Inferior parietal cortex (tissue), 1 donor: ENCODE data around the gene GTPBP6.
"Not testable (repeated sequence)": the region's sequence is repeated elsewhere in the genome, so short reads cannot be mapped to it uniquely, and the experiment has no call there.

Experiments
- DNase-seq: peaks from one replicate; pipeline ENCODE4 v3.0.0-alpha.2; 2016; ENCODE audit errors: extremely low spot score

GTPBP6 gene

DNA sequence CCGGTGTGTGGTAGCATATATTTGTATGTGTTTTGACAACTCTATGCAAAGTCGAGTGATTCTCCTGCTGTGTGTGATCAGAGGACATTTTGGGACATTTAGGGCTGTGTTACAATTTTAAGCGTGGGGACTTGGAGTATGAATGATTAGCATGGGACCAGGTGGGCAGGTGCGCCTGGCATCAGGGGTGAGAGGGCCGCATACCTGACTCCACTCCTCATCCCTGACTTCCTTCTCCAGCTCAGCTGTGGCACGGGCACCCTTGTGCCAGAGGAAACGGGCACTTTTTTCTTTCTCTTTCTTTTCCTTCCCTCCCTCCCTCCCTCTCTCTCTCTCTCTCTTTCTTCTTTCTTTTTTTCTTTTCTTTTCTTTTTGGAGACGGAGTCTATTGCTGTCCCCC lies 53.1 kb downstream of the GTPBP6 start:
- no peak for DNase-seq

DNA sequence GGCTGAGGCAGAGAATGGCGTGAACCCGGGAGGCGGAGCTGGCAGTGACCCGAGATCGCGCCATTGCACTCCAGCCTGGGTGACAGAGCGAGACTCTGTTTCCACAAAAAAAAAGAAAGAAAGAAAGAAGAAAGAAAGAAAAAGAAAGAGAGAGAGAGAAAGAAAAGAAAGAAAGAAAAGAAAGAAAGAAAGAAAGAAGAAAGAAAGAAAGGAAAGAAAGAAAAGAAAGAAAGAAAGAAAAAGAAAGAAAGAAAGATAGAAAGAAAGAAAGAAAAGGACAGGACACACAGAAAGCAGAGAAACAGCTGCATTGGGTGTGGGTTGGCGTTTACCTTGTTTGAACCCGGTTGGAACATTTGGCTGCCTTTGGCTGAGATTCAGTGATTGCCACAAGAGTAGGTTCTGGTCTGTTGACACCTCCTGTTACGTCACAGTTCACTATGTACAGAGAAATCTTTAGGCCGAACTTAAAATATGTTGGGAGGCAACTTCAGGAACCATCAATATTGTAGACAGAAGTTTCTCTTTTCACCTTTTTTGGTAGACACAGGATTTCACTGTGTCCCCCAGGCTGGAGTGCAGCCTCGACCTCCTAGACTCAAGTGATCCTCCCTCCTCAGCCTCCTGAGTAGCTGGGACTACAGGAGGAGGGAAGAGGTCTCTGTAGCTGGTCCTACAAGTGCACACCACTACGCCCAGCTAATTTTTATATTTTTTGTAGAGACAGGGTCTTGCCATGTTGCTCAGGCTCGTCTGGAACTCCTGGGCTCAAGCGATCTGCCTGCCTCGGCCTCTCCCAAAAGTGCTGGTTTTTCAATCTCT lies 53.8 kb downstream of the GTPBP6 start:
- no peak for DNase-seq

DNA sequence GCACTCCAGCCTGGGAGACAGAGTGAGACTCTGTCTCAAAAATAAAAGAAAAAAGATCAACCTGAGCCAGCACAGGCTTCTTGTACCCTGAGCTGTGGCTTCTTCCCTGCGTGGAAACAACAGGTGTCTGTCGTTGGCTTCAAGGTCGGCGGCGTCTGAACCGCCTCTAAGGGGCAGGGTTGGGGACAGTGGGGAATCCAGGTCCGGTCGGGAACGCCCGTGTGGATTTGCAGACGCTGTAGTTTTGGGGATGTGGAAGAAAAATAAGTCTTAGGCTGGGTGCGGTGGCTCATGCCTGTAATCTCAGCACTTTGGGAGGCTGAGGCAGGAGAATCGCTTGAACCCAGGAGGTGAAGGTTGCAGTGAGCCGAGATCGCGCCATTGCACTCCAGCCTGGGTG lies 54.6 kb downstream of the GTPBP6 start:
- DNase-seq = not testable (repeated sequence)

DNA sequence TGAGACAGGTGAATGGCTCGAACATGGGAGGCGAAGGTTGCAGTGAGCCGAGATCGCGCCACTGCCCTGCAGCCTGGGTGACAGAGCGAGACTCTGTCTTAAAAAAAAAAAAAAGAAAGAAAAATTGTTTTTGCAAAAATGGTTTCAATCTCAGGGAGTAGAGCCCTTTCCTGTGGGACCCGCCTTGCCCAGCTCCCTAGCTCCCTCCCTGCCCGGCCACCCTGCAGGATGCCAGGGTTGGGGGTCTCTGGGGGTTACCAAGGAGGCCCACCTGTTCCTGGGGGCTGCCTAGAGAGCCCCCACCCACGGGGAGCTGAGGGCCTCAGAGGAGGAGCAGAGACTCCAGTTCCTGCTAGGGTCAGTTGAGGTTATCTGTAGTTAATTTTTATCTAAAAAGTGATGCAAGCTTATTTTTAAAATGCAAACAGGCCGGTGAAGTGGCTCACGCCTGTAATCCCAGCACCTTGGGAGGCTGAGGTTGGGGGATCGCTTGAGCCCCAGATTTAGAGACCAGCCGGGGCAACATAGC lies 56.2 kb downstream of the GTPBP6 start:
- no peak for DNase-seq

DNA sequence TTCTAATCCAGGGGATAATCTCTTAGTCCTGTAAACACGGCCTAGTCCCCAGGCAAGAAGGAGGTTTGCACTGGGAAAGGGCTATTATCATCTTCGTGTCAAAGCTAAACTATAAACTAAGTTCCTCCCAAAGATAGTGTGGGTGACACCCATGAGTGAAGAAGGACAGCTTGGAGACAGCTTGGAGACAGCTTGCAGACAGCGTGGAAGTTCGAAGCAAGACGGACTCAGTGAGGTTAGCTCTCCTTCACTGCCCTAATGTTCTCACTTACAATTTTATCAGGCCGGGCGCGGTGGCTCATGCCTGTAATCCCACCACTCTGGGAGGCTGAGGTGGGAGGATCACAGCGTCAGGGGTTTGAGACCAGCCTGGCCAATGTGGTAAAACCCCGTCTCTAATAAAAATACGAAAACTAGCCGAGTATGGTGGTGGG lies 56.7 kb downstream of the GTPBP6 start:
- no peak for DNase-seq

DNA sequence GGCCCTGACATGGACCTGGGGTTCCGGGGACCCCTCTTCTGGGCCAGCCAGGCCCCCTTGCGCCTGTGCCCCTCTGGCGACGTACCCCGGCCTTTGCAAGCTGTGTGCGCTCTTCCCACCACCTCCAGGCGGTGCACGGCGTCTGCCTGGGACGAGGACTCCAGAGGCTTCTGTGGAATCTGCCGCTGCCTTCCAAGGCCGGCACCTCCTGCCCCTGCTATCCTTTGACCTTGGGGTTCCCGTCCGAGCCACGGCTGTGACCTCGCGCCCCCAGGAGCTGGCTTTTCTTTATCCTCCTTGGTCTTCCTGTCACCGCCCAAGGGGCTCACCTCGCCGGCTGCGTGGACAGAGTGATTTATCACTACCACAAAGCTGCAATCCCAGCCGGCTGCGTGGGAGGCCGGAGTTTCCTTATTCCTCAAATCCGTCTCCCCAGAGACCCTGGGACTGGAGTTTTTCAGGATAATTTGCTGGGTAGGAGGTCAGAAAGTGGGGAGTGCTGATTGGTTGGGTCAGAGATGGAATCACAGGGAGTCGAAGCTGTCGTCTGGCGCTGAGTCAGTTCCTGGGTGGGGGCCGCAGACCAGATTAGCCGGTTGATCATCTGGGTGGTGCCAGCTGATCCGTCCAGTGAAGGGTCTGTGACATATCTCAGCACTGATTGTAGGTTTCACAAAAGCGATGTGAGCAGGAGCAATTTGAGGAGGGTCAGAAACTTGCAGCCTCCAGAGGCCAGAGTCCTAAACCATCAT lies 57.3 kb downstream of the GTPBP6 start:
- no peak for DNase-seq

DNA sequence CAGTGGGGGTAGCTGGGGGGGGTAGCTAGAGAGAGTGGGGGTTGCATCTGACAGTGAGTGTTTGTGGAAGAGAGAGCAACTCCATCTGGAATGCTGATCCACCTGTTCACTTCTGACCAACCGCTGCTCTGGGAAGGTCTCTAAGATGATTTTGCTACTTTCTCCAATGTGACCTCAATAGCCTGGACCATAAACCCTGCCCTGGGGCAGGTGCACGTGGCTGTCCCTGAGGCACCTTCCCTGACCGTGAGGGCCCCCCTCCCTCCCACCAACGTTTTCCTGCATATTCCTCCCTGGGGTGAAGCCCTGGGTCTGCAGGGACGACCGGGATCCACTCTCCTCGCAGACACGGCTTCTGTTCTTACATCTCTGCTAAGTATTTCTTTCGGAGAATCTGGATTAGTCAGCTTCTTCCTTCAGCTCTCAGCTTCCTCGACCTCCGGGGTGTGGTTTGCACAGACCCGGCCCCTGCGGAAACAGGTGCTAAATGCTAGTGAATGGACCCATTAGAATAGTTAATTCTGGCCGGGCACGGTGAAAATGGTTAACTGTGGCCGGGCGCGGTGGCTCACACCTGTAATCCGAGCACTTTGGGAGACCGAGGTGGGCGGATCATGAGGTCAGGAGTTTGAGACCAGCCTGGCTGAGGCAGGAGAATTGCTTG lies 58.8 kb downstream of the GTPBP6 start:
- no peak for DNase-seq

DNA sequence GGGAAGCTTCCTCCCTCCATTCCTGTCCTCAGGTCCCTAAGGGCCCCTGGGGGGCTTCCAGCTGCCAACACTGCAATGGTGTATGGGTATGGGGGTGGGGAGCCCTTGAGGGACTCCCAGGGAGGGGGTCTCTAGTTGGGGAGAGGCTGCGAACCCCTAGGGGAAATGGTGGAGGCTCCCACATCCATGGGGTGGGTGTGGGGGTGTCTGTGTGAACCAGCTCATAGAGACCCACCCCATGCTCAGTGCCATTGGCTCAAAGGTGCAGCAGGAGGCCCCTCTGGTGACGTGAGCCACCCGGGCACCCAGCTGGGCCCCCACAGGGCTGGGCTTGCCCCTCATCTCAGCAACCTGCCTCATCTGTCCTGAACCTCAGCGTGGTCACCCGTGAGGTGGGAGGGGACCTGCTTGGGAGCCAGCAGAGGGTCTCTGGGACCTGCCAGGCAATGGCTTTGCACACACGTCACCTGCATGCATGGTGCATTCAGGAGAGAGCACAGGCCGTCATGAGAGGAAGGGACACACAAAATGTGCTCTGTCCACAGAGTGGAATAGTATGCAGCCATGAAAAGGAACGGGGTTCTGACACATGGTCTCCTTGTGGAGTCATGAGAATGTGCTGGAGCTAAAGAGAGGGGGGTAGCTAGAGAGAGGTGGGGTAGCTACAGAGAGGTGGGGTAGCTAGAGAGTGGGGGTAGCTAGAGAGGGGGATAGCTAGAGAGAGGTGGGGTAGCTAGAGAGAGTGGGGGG lies 60.1 kb downstream of the GTPBP6 start:
- no peak for DNase-seq

DNA sequence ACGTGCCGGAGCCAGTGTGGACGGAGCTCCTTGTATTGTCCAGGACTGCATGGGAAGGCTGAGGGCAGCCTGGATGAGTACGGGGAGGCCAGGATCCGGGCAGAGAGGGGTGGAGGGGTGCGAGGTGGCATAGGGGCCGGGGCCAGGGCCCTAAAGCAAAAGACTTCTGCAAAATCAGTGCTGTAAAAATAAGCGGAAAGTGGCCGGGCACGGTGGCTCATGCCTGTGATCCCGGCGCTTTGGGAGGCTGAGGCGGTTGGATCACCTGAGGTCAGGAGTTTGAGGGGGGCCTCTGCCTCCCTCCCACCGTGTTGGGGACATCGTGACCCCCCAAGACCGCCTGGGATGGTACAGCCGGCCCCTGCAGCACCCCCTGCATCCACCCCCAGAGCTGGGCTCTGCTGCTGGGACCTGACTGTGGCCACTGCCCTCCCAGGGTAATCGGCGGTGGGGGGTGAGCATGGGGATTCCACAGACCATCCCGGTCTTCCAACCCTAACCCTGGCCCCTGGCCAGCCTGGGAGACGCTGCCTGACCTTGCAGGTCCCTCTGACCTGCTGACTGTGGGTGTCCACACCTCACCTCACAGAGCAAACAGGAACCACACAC lies 60.8 kb downstream of the GTPBP6 start:
- no peak for DNase-seq

DNA sequence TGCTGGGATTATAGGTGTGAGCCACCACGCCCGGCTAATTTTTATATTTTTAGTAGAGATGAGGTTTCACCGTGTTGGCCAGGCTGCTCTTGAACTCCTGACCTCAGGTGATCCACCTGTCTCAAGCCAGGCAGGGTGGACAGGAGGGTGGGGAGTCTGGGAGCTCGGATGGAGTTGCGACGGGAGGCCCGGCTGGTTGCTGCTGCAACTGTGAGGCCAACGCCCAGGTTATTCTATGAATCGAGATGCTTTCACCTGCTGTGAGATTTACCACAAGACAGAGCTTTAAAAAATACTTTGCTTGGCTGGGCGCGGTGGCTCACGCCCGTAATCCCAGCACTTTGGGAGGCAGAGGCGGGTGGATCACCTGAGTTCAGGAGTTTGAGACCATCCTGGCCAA lies 61.5 kb downstream of the GTPBP6 start:
- not testable (repeated sequence) for DNase-seq

DNA sequence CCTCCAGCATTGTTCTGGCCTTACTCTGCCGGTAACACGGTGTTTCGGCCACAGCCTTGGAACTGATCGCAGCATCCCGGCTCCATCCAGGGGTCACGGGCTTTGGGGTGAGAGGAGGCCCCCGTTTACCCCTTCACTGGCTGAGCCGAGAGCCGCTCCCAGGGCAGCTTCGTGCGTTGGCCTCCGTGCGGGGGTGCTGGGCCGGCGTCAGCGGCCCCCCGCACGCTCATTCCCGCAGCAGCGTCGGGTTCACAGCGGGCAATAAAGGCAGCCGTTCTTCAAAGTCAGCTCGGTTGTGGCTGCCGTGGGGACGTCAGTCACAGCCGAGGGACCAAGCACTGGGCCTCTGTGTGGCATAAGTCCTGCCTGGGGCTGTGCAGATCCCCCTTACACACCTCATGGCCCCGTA lies 62.7 kb downstream of the GTPBP6 start:
- DNase-seq = no peak
